ENCODE results near the gene PSMA2. TPM values are rescaled to one million over a fixed set of nuclear protein-coding genes. Genes with fewer than 3 reads are reported as not detected.

Gene PSMA2
- total RNA-seq, 2 experiments from 2014 or later = 199 to 221 TPM

DNA sequence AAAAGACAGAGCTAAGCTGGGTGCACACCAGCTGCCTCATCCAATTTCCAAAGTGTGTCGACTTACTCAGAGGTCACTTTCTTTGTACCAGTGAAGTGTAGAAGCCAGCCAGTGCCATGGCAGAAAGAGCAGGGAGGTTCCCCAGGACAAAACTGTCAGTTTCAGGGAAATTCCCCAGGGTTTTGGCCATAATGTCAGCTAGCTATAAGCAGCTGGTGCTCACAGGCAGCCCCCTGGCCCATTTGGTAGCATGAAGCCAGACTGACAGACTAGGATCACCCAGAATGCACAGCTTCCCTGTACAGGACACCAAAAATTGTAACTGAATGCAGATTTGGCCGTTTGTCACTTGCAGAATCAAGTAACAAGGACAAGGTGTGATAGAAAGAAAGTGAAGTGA lies 28.8 kb upstream of the PSMA2 start:
- CTCF ChIA-PET = interaction anchor here (0.5 to 2.4 kb wide), 2 partner anchors 20 to 145 kb away, joined by 3 to 8 read pairs; no protein-coding TSS in a partner anchor
- intact Hi-C loops (cut with micrococcal nuclease) = no loop called here
- DNase-seq = no peak
- Mint-ChIP-seq H3K27me3 (ENCODE audit: low read depth) (peaks cover 15% of the 10 kb centered on the region), H3K36me3 (ENCODE audit: low read depth) (peaks cover 5% of the 10 kb centered on the region), H3K4me3 (no peak overlapping the region), H3K4me1 (ENCODE audit: low read depth) (peaks cover 17% of the 10 kb centered on the region), H3K9me3 (peaks cover 10% of the 10 kb centered on the region), H3K27ac (no peak overlapping the region)

DNA sequence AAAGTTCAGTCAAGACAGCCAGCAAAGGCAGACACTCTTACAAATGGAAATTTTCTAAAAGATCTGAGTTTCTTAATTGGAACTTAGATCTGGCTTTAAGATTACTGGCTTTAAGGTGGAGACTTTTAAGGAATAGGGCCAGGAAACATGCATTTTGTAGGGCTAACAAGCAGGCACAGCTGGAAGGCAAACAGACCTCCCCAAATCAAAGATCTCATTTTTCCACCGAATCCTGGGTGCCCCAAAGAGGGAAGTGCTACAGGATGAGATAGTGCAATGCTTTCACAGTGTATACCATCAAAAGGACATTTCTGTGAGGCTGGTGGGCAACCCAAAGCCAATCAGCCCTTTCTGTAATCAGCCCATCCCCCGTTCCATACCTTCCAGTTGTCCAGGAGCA lies 27.6 kb upstream of the PSMA2 start:
- Mint-ChIP-seq H3K27me3 (ENCODE audit: low read depth) (peaks cover 15% of the 10 kb centered on the region), H3K4me1 (ENCODE audit: low read depth) (peaks cover 5% of the 10 kb centered on the region), H3K36me3 (ENCODE audit: low read depth) (peaks cover 5% of the 10 kb centered on the region), H3K9me3 (peaks cover 13% of the 10 kb centered on the region), H3K27ac (no peak overlapping the region), H3K4me3 (no peak overlapping the region)
- DNase-seq = no peak
- CTCF ChIA-PET = interaction anchor here (0.5 kb wide), 1 partner anchor 178 kb away, joined by 3 read pairs; no protein-coding TSS in a partner anchor
- intact Hi-C loops (cut with micrococcal nuclease) = no loop called here

DNA sequence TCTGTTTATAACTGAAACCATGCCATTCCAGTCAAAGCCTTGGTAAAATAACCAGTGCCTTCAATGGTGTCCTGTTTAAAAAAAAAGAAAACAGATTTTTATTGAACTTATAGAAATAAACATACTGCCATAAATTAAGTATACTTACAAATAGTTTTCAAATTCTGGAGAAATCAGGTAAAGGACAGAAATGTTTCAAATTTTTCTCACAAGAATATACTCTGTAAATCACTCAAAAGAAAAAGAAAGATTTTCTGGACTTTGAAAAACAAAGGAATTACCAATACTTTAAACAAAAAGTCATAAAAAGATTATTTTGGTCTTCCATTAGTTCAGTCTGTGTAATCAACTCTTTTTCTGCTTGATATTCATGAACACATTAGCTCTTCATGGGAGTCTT lies 24.1 kb upstream of the PSMA2 start:
- Mint-ChIP-seq H3K27me3 (ENCODE audit: low read depth) (peaks cover 12% of the 10 kb centered on the region), H3K4me1 (ENCODE audit: low read depth) (peaks cover 2% of the 10 kb centered on the region), H3K36me3 (ENCODE audit: low read depth) (peaks cover 5% of the 10 kb centered on the region), H3K9me3 (peaks cover 13% of the 10 kb centered on the region), H3K4me3 (no peak overlapping the region), H3K27ac (no peak overlapping the region)
- no peak for DNase-seq
- CTCF ChIA-PET = no interaction called here
- intact Hi-C loops (cut with micrococcal nuclease) = no loop called here

DNA sequence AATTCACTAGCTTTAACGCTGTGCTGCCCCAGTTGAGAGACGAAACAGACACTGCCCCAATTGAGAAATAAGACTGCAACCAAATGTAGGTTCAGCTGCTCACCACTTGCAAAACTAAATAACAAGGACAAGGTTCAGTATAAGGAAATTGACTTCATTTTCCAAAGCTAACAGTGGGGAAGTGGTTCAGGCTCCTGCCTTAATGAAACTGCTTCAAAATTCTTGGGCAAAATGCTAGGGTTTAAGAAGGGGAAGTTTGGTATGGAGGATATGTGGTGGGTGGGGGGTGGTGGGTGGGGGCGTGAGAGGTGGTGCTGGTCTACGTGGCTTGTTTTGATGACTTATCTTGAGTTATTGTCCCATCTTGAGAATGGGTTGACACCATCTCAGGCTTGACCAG lies 22.0 kb upstream of the PSMA2 start:
- no peak for DNase-seq
- Mint-ChIP-seq H3K9me3 (peaks cover 13% of the 10 kb centered on the region), H3K4me3 (no peak overlapping the region), H3K4me1 (ENCODE audit: low read depth) (no peaks in the 10 kb centered on the region), H3K27me3 (ENCODE audit: low read depth) (no peaks in the 10 kb centered on the region), H3K36me3 (ENCODE audit: low read depth) (peaks cover 5% of the 10 kb centered on the region), H3K27ac (no peak overlapping the region)
- CTCF ChIA-PET = interaction anchor here (1.5 kb wide), 1 partner anchor 13 kb away, joined by 6 read pairs; no protein-coding TSS in a partner anchor
- intact Hi-C loops (cut with micrococcal nuclease) = no loop called here

DNA sequence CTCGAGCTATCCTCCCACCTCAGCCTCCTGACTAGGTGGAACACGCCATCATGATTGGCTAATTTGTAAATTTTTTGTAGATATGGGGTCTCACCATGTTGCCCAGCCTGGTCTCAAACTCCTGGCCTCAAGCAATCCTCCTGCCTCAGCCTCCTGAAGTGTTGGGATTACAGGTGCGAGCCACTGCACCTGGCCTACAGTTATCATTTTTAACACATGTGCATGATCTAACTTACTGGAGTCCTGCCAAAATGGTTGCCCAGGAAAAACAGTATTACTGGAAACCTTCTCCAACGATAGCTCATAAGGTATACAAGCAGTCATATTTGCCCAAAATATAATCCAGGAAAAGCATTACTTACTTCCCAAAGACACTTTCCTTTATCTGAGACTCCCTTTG lies 20.4 kb upstream of the PSMA2 start:
- no peaks in the 10 kb centered on the region for H3K27me3 Mint-ChIP-seq (ENCODE audit: low read depth)
- H3K27ac Mint-ChIP-seq = no peak overlapping the region
- intact Hi-C loops (cut with micrococcal nuclease) = no loop called here
- no peak overlapping the region for H3K4me3 Mint-ChIP-seq
- CTCF ChIA-PET = interaction anchor here (1.7 kb wide), 1 partner anchor 11 kb away, joined by 9 read pairs; no protein-coding TSS in a partner anchor
- H3K36me3 Mint-ChIP-seq (ENCODE audit: low read depth) = peaks cover 5% of the 10 kb centered on the region
- DNase-seq = no peak
- no peaks in the 10 kb centered on the region for H3K4me1 Mint-ChIP-seq (ENCODE audit: low read depth)
- peaks cover 13% of the 10 kb centered on the region for H3K9me3 Mint-ChIP-seq

DNA sequence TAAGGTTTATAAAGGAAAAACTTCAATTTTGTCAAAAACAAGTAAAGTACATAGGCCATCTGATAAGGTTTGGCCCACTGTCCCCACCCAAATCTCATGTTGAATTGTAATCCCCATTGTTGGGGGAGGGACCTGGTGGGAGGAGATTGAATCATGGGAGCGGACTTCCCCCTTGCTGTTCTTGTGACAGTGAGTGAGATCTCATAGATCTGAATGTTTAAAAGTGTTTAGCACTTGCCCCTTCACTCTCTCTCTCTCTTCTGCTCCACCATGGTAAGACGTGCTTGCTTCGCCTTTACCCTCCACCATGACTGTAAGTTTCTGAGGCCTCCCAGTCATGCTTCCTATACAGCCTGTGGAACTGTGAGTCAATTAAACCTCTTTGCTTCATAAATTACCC lies 18.4 kb upstream of the PSMA2 start:
- Mint-ChIP-seq H3K36me3 (ENCODE audit: low read depth) (no peaks in the 10 kb centered on the region), H3K4me3 (no peak overlapping the region), H3K27ac (no peak overlapping the region), H3K27me3 (ENCODE audit: low read depth) (no peaks in the 10 kb centered on the region), H3K4me1 (ENCODE audit: low read depth) (peaks cover 10% of the 10 kb centered on the region), H3K9me3 (peaks cover 2% of the 10 kb centered on the region)
- intact Hi-C loops (cut with micrococcal nuclease) = no loop called here
- CTCF ChIA-PET = interaction anchor here (0.8 to 1.7 kb wide), 3 partner anchors 9 to 496 kb away, joined by 3 to 9 read pairs (median 3); no protein-coding TSS in a partner anchor
- no peak for DNase-seq

DNA sequence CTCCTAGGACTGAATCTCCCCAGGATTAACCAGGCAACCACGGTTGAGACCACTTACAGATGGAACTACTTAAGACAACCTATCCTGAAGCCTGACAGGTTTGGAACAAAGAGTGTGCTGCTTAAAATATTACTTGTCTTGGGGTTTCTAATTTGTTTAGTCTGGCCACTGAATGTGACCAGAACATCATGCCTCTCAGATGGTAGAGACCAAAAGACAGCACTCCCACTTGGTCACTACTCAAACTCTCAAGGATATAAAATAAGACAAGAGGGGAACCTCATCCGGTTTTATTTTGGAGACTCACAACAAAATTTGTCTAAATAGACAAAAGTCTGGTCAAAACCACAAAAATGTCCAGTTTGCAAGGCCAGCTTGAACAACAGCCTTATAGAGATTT lies 15.5 kb upstream of the PSMA2 start:
- DNase-seq = no peak
- intact Hi-C loops (cut with micrococcal nuclease) = no loop called here
- H3K9me3 Mint-ChIP-seq = no peaks in the 10 kb centered on the region
- H3K27me3 Mint-ChIP-seq (ENCODE audit: low read depth) = no peaks in the 10 kb centered on the region
- no peak overlapping the region for H3K27ac Mint-ChIP-seq
- no peaks in the 10 kb centered on the region for H3K36me3 Mint-ChIP-seq (ENCODE audit: low read depth)
- no peak overlapping the region for H3K4me3 Mint-ChIP-seq
- peaks cover 11% of the 10 kb centered on the region for H3K4me1 Mint-ChIP-seq (ENCODE audit: low read depth)
- CTCF ChIA-PET = no interaction called here

DNA sequence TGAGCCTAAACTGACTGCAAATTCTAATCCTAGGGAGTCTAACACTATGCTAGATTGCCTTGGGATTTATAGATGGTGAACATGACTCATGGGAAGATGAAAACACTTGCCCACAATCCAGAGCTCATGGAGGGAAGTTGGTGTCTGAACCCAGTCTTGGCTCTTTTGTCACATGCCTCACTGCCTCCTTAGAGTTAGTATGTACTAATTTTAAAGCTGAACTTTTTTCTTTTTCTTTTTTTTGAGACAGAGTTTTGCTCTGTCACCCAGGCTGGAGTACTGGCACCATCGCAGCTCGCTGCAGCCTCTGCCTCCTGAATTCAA lies 14.6 kb upstream of the PSMA2 start:
- intact Hi-C loops (cut with micrococcal nuclease) = no loop called here
- Mint-ChIP-seq H3K4me1 (ENCODE audit: low read depth) (peaks cover 11% of the 10 kb centered on the region), H3K9me3 (no peaks in the 10 kb centered on the region), H3K27ac (no peak overlapping the region), H3K4me3 (no peak overlapping the region), H3K27me3 (ENCODE audit: low read depth) (no peaks in the 10 kb centered on the region), H3K36me3 (ENCODE audit: low read depth) (no peaks in the 10 kb centered on the region)
- no peak for DNase-seq
- CTCF ChIA-PET = no interaction called here

DNA sequence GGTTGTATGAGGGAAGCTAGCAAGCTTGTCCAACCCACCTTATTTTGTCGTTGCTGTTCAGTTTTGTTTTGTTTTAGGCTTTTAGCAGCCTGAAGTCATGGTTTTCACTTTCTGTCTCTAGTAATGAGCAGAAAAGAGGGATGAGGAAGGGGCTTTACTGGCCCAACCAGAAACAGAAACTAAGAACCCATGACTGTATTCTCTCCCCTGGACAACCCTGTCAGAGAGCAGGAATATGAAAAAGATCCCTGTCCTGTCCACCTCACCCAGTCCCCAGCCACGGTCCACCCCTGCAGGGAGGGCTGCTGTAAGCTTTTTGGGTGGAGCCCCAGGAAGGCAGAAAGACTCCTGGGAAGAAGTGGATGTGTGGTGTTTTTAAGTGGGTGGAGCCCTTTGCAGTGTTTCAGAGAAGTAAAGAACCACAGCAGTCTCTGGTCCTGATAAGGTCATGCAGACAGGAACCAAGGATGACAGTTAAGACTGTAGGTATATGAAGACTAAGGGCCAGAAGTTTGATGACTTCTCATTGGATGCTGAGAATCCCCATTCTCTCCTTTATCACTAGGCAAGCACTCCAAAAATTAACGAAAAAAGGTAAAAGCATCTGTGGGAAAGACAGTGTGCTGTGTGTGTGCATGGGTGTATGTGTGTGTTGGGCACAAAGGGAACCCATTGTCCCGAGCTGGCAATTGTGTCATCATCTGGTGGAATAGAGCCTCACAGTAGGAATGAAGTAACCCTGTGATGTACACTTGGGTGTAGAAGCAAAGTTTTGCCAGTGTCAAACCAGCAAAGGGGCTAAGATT lies 14.1 kb upstream of the PSMA2 start:
- Mint-ChIP-seq H3K4me1 (ENCODE audit: low read depth) (peaks cover 17% of the 10 kb centered on the region), H3K9me3 (no peaks in the 10 kb centered on the region), H3K4me3 (peak overlapping the region; percentile 43), H3K27me3 (ENCODE audit: low read depth) (no peaks in the 10 kb centered on the region), H3K36me3 (ENCODE audit: low read depth) (no peaks in the 10 kb centered on the region), H3K27ac (no peak overlapping the region)
- CTCF ChIA-PET = interaction anchor here (0.8 to 2.2 kb wide), 2 partner anchors 17 to 162 kb away, joined by 3 to 7 read pairs; no protein-coding TSS in a partner anchor
- intact Hi-C loops (cut with micrococcal nuclease) = no loop called here
- no peak for DNase-seq

DNA sequence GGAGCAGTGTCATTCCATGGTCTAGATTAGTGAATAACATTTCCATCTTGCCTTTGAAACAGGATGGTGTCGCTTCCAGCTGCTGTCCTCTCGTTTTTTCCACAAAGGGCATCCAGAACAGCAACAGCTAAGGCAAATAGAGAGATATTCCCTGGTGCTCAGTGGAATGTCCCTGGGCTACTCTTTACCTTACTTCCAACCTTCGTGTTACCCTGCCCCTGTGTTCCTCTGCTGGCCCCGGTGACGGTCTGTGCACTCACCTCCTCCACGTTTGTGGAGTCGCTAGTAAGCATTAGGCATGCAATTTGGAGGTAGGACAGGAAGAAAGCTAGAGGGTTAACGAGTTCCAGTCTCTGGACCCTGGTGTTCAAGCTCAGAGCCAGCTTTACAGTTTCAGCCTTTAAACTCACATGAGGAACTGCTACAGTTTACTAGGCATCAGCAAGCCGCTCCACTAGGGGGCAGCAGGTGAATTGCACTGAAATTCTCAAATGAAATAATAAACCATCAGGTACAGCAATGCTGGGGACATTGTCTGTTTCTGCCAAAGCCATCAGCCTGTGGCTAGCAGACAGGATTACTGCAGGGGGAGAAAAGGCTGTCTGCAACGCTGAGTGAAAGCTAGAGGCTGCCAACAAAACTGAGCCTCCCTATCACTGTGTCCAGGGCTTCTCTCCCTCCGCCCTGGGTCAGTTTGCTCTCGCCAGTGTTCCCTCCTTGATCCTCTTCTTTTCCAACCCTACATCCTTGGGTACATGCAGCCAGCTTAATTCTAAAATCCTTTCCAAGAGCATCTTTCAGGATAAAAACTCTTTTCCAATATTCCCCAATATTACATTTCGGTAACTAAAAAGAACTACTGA lies 9.2 kb upstream of the PSMA2 start:
- CTCF ChIA-PET = interaction anchor here (0.6 to 1.9 kb wide), 27 partner anchors 9 to 499 kb away, joined by 3 to 13 read pairs (median 4); partner anchors contain the start of genes C7orf25, MRPL32 and PSMA2
- DNase-seq = peak; percentile 94
- Mint-ChIP-seq H3K4me1 (ENCODE audit: low read depth) (peaks cover 47% of the 10 kb centered on the region), H3K36me3 (ENCODE audit: low read depth) (peaks cover 8% of the 10 kb centered on the region), H3K27me3 (ENCODE audit: low read depth) (no peaks in the 10 kb centered on the region), H3K9me3 (no peaks in the 10 kb centered on the region), H3K4me3 (no peak overlapping the region), H3K27ac (no peak overlapping the region)
- intact Hi-C loops (cut with micrococcal nuclease) = loop anchor here (1.0 to 5.0 kb wide), 10 partner anchors 9 to 514 kb away; partner anchors contain the start of genes MRPL32 and PSMA2

DNA sequence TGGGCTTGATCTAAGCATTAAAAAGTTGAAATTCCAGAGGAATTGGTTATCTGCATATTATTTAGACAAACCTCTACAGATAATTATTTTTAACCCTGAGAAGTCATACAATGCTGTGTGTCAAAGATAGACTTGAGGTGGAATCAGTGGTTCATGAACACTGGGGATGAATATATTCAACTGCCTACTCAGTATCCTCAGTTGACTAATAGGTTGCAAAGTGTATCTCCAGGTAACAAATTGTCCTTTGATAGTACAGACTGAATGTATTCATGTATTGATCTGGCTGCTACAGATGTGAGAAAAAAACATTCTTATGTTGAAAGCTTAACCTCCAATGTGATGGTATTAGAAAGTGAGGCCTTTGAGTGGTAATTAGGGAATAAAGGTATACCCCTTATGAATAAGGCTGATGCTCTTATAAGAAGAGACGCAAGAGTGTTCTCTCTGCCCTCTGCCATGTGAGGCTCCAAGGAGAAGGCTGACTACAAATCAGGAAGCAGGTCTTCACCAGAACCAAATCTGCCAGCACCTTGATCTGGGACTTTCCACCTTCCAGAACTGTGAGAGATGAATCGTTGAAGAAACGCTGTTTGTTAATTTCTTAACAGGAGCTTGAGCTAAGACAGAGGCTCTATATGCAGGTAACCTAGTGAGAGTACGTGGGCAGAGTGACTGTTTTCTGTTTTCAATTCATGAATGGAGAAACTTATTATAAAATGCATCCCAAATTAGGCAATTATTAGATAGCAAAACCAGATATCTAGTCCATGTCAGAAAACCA lies 7.7 kb upstream of the PSMA2 start:
- Mint-ChIP-seq H3K4me3 (peak overlapping the region; percentile 9), H3K27me3 (ENCODE audit: low read depth) (no peaks in the 10 kb centered on the region), H3K4me1 (ENCODE audit: low read depth) (peaks cover 52% of the 10 kb centered on the region), H3K27ac (peak overlapping the region; percentile 70), H3K9me3 (no peaks in the 10 kb centered on the region), H3K36me3 (ENCODE audit: low read depth) (peaks cover 16% of the 10 kb centered on the region)
- CTCF ChIA-PET = interaction anchor here (1.0 kb wide), 2 partner anchors 11 to 515 kb away, joined by 3 read pairs; no protein-coding TSS in a partner anchor
- intact Hi-C loops (cut with micrococcal nuclease) = loop anchor here (1.0 to 10.0 kb wide), 7 partner anchors 7 to 925 kb away; partner anchors contain the start of genes MRPL32, MRPS24 and PSMA2
- peak; percentile 57 for DNase-seq

Measured in activated naive CD4-positive, alpha-beta T cell treated with anti-CD3 and anti-CD28 coated beads for 36 hours (primary cell).